ENCODE data around the gene UGT1A4.

DNA sequence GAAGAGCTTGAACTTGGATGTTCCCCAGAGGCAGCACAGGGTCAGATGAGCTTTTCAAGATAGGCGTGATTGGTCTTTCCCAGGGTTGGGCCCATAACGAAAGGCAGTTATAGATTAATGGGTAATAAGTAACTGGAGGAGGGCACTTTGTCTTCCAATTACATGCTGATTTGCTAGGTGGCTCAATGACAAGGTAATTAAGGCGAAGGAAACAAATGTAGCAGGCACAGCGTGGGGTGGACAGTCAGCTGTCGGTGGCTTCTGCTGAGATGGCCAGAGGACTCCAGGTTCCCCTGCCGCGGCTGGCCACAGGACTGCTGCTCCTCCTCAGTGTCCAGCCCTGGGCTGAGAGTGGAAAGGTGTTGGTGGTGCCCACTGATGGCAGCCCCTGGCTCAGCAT, at the start of gene UGT1A4:
- TF ChIP-seq, protein P1, sequence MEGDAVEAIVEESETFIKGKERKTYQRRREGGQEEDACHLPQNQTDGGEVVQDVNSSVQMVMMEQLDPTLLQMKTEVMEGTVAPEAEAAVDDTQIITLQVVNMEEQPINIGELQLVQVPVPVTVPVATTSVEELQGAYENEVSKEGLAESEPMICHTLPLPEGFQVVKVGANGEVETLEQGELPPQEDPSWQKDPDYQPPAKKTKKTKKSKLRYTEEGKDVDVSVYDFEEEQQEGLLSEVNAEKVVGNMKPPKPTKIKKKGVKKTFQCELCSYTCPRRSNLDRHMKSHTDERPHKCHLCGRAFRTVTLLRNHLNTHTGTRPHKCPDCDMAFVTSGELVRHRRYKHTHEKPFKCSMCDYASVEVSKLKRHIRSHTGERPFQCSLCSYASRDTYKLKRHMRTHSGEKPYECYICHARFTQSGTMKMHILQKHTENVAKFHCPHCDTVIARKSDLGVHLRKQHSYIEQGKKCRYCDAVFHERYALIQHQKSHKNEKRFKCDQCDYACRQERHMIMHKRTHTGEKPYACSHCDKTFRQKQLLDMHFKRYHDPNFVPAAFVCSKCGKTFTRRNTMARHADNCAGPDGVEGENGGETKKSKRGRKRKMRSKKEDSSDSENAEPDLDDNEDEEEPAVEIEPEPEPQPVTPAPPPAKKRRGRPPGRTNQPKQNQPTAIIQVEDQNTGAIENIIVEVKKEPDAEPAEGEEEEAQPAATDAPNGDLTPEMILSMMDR (IDR thresholded peaks at IDR 0.05) = no peak
- TF ChIP-seq POLR2AphosphoS5 (IDR thresholded peaks at IDR 0.05) = no peak

All from stomach (tissue), 4 donors.